Prostate gland (tissue), 2 donors: ENCODE measurements around the gene TRAF1. TPM values are rescaled to one million over a fixed set of nuclear protein-coding genes. Genes with fewer than 3 reads are reported as not detected.

ENCODE experiments used
- DNase-seq: peaks from one replicate; pipeline ENCODE4 v3.0.0-alpha.2; 2019; ENCODE audit warnings: low spot score
- H3K27ac ChIP-seq, 2 donors: fragments of 200-600 bp; sonication (generic); 2 replicates each; pipeline ENCODE4 v1.5.1; 2017 to 2019
- H3K27me3 ChIP-seq: fragments of 200-600 bp; sonication (generic); replicated peaks from 2 replicates; pipeline ENCODE4 v1.5.1; 2019; ENCODE audit not compliant: insufficient read depth
- H3K36me3 ChIP-seq, 2 donors: fragments of 200-600 bp; sonication (generic); 1 replicate in 1 of 2; 2 replicates in 1 of 2; pipeline versions ENCODE4 v1.5.1 to v1.8.1; 2017 to 2019
- H3K4me1 ChIP-seq: fragments of 200-600 bp; sonication (generic); replicated peaks from 2 replicates; pipeline ENCODE4 v1.5.1; 2019
- H3K4me3 ChIP-seq, 2 donors: fragments of 200-600 bp; sonication (generic); 2 replicates each; pipeline ENCODE4 v1.5.1; 2017 to 2019
- H3K9me3 ChIP-seq: fragments of 200-600 bp; sonication (generic); 2 replicates; pipeline ENCODE4 v1.5.1; 2017
- CTCF ChIP-seq, 4 experiments: fragments of 200-600 bp in 2 of 4; fragments of 450-650 bp in 2 of 4; sonication (generic) in 2 of 4; IDR thresholded peaks; 1 replicate in 3 of 4; 2 replicates in 1 of 4; pipeline ENCODE4 v1.5.1; 2016 to 2019; ENCODE audit warnings: antibody characterized with exemption in 4 of 4, mild to moderate bottlenecking in 2 of 4, moderate library complexity in 2 of 4
- POLR2A ChIP-seq: fragments of 450-650 bp; IDR thresholded peaks from one replicate; pipeline ENCODE4 v1.6.1; 2016; ENCODE audit warnings: antibody characterized with exemption, mild to moderate bottlenecking
- POLR2AphosphoS5 ChIP-seq: sonication (generic); formaldehyde crosslinking; IDR thresholded peaks from one replicate; pipeline ENCODE4 v1.6.1; 2017; ENCODE audit warnings: antibody characterized with exemption
- WGBS: methylation state at CpG from one replicate; pipeline ENCODE4 v1.1.5; 2018; 5-methylcytosine and 5-hydroxymethylcytosine counted together
- intact Hi-C: fragments of 100-400 bp; cut with DNase I; formaldehyde crosslinking; loops from one replicate; pipeline ENCODE4 v1.14.2; 2022
- total RNA-seq, 2 donors: library from RNA; depleted of rRNA; stranded (reverse); fragments of >200 nt; gene quantifications; one replicate each; pipeline ENCODE4 v1.1.0, GENCODE V29; 2016

Gene TRAF1
- total RNA-seq, 2 donors from 2014 or later = 3.1 to 6.9 TPM

- no peak for TF ChIP-seq POLR2A
- TF ChIP-seq POLR2AphosphoS5 = no peak
- no peak for TF ChIP-seq CTCF (IDR thresholded peaks at IDR 0.05)
- H3K27me3 ChIP-seq = no peaks in the 10 kb centered on the region
- no peak for DNase-seq
- no peak overlapping the region for H3K4me3 ChIP-seq
- peak overlapping the region in 1 of 2 donors; percentile 80 for H3K27ac ChIP-seq
- WGBS = 81% methylated on average over 8 of the region's 8 CpGs
- peaks cover 16% of the 10 kb centered on the region for H3K4me1 ChIP-seq
- H3K9me3 ChIP-seq = no peaks in the 10 kb centered on the region
- intact Hi-C loops = loop anchor here (10.0 kb wide), 2 partner anchors 141 to 179 kb away; partner anchors contain the start of gene CNTRL
- H3K36me3 ChIP-seq = no peaks in the 10 kb centered on the region
Measured at GRCh38 chr9:120933310-120934055, 6.9 kb upstream of the TRAF1 start.

DNA sequence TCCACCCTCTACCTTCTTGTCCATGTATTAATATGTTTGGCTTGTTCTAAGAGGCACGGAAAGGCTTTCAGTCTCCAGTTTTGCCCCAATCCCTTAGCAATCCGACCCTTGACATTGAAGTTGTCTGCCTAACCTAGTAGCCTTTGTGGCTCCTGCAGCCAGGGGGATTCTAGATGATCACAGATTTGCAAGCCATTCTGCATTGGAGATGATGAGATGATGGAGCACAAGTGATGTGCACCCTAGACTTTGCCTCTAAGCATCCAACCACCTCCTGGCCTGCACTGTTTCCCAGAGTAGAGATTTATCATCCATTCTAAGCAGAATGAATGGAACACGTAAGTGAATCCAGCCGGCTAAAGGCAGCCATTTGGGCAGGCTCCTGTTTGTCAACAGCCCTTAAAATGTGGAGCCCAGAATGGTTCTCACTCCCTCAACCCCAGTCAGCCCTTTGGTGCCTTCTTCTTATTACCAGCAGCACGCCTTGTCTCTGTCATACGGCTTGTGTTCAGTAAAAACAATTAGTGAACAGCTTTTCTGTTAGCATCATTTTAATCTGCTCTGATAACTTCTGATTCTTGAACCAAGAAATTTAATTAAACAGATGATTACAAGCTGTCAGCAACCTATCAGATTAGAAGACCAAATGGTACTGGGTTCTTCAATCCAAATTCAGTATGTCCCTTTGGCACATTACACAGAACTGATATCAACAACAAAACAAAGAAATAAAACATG lies 5.7 kb upstream of the TRAF1 start:
- Histone ChIP-seq H3K4me3 (no peak overlapping the region), H3K27ac (peak overlapping the region; percentile 39 to 47), H3K4me1 (peaks cover 16% of the 10 kb centered on the region), H3K9me3 (no peaks in the 10 kb centered on the region), H3K36me3 (no peaks in the 10 kb centered on the region), H3K27me3 (no peaks in the 10 kb centered on the region)
- 78% methylated on average over 6 of the region's 6 CpGs for whole genome bisulfite sequencing
- no peak for TF ChIP-seq POLR2AphosphoS5
- TF ChIP-seq POLR2A = no peak
- no peak for TF ChIP-seq CTCF (IDR thresholded peaks at IDR 0.05)
- no peak for DNase-seq
- intact Hi-C loops = loop anchor here (10.0 kb wide), 2 partner anchors 143 to 177 kb away; partner anchors contain the start of gene CNTRL

DNA sequence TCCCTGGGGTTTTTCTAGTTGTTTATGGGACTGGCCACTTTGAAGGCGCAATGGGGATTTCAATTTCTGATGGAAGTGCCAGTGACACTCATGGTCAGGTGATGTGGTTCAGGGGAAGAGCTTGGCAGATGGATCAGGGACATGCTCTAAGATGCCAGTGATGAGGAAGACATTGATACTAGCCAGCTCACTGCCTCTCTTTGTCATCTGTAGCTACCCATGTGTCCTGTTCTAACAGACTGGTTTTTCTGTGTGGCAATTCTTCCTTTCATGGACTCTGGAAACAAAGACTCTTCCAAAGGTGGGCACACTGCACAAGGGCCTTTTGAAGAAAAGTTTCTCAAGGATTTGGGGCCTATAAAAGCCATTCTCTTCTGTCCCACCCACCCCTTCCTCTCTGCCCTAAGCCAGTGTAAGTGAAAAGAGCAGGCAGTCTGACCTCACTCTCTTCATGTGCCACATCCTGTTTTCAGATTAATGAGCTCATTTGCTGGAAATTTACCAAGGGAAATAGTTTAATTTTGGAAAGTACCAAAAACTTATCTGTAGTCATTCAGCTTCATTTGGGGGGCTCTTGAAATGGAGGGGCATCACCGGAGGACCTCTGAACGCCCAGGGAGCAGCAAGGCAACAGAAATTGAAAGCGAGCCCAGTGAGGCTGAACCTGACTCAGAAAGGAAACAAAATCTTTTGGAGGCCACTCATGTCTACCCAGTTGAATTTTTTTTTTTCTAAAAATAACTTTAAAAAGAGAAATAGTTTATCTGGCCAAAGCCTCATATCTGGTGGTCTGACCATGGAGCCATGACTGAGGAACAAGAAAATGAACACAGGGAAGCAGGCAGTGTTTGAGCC lies 4.9 kb upstream of the TRAF1 start:
- H3K27ac ChIP-seq = peak overlapping the region; percentile 39 to 47
- DNase-seq = no peak
- intact Hi-C loops = loop anchor here (10.0 kb wide), 2 partner anchors 143 to 177 kb away; partner anchors contain the start of gene CNTRL
- no peaks in the 10 kb centered on the region for H3K9me3 ChIP-seq
- no peaks in the 10 kb centered on the region for H3K27me3 ChIP-seq
- H3K36me3 ChIP-seq = no peaks in the 10 kb centered on the region
- H3K4me1 ChIP-seq = peaks cover 16% of the 10 kb centered on the region
- WGBS = 50% methylated on average over 4 of the region's 4 CpGs
- TF ChIP-seq CTCF (IDR thresholded peaks at IDR 0.05) = no peak
- TF ChIP-seq POLR2AphosphoS5 = peak; percentile 19
- no peak for TF ChIP-seq POLR2A
- no peak overlapping the region for H3K4me3 ChIP-seq

DNA sequence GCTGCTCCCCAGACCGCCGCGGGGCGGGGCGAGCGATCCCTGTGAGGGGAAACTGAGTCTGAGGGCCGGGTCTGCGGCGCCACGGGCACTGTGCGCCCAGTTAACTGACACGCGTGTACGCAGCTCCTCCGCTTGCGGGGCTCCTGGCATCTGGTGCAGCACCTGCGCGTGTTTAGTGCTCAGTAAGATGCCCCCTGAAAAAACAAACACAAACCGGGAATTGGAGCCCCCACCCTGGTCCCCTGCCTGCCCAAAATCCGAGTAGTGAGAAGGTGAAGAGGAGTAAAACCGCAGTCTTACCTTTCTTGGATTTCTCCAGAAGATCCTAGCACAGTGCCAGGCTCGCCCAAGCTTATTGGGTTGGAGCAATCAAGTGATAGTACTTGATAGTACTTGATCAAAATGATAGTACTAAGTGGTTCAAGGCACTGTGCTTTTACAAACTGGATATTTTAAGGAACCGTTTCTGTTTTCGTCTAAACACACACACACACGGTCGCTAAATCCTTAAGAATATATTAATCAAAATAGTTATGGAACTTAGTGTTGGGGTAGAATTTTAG lies 2.7 kb upstream of the TRAF1 start:
- peak overlapping the region; percentile 83 to 89 for H3K27ac ChIP-seq
- H3K27me3 ChIP-seq = no peaks in the 10 kb centered on the region
- H3K9me3 ChIP-seq = no peaks in the 10 kb centered on the region
- H3K4me1 ChIP-seq = no peaks in the 10 kb centered on the region
- DNase-seq = no peak
- TF ChIP-seq CTCF (IDR thresholded peaks at IDR 0.05) (peak in 1 of 4 experiments; percentile 45), POLR2AphosphoS5 (no peak), POLR2A (peak; percentile 39)
- H3K4me3 ChIP-seq = peak overlapping the region; percentile 67 to 85
- no peaks in the 10 kb centered on the region for H3K36me3 ChIP-seq
- intact Hi-C loops = loop anchor here (10.0 kb wide), 2 partner anchors 215 to 355 kb away; partner anchors contain the start of gene MEGF9
- 24% methylated on average over 26 of the region's 26 CpGs for WGBS
